ENCODE data around the gene CREB3L4.
"Not testable (repeated sequence)": the region's sequence is repeated elsewhere in the genome, so short reads cannot be mapped to it uniquely, and the experiment has no call there.

CREB3L4 gene

GRCh38 chr1:153960206-153960605 is 7.5 kb upstream of the CREB3L4 start:
- FAIRE-seq = no peak

DNA sequence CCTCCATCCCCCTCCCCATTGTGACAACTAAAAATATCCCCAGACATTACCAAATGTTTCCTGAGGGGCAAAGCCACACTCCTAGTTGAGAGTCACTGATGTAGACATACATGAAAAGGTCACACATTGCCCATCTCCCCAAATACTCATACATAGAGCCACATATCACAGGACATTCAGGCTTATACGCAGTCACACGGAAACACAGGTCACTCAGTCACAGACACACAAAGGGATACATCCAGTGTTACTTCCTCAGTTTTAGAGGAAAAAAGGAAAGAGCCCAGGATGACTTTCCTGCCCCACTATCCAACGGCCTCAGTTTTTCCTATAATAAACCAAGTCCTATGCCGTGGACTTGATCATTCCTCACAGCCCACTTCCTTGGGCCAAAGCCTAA is 6.3 kb upstream of the CREB3L4 start:
- no peak for FAIRE-seq

DNA sequence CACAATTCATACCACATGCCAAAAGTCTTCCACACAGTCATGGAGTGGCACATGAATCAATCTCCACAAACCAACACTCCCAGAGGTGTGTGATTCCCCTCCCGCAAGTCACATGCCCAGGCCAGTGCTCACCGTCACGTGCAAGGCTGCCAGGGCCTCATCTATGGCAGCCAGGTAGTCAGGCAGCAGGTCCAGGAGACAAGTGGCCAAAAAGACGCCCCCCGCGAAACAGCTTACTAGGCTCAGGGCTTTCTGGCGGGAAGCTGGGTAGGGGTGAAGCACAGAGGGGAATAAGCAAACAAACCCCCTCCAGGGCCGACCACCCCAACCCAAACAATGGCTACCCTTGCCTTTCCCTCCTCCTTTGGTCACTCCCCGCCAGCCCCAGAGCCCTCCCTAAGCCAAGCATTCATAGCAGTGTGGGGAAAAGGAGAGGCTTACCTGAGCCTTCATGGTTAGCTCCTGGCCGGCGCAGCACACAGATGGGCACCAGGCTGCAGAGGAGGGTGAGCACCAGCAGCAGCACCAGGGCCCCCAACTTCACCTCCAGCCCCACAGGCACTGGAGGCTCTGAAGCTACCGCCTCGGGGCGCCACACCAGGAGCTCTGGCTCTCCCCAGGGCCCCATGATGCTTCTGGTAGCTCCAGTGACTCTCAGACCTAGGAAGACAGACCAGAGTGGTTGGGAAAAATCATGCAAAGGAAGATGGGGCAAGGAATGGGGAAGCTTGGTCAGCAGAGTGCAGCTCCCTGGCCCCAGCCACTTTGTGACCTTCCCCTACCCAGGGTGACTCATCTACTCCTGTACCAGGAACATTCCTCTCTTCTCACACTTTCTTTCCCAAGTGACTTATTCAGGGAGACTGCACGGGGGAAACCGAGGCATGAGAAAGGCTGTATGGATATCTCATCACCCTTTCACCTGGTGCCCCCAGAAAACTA is 5.3 kb upstream of the CREB3L4 start:
- no peak for FAIRE-seq

DNA sequence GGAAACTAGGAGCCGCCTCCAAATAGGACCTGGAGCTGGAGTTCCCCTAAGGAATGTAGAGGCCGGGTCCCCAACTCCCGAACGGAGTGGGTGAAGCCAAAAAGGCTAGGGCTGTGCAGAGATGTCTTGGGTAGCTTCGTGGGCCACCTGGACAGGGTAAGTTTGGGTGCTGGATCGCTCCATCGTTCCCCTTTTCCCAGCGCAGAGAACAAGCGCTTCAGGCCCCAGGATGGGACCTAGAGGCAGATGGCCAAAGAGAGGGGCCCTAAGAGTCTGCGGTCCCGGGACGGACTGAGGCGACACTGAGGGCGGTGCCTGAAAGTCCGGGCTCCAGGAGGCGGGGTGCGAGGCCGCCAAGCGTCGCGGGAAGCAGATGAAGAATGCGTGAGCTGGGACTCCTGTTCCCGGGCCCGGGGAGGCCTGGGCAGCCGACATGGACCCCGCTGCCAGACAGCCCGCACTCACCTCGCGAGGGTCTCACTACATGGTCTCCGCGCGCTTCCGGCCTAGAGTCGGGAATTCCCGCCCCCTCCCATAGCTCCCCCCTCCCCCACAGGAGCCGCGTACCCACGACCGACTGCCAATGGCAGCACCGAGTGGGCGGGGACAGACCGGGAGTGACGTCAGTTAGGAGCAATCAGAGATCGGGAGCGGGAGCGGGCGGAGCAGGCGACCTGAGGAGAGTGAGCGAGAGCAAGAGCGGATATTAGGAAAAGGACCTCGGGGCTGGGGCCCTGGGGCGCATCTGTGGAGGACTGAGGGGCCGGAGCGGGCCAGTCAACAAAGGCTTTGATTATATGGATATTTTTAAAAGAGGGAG is 4.5 kb upstream of the CREB3L4 start, which contains the start of gene SLC39A1:
SLC39A1 (minus strand) TSS at position 508 of the 820 bp plus-strand sequence. CDS start 822 bp downstream, outside the sequence.
- no peak for FAIRE-seq

DNA sequence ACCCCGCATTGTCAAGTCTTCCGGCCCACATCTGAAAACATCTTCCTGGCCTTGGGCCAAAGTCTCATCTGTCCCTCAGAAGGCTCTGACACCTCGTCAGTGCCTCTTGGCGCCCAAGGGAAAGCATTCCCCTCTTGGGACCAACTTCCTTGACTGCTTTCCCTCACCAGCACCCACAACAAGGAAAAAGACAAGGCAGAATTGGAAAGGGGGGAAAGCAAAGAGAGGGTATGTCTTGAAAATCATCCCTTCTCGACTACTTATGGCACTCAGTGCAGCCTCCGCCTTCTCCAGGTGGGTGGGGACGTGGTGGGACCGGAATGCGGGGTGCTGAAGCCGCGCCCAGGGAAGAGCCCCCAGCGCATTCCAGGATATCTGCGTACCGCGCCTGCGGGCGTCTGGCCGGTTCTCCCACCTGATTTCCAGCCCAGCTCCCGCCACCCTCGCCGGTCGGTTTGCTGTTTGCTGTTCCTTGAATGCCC is 3.8 kb upstream of the CREB3L4 start:
- no peak for FAIRE-seq

DNA sequence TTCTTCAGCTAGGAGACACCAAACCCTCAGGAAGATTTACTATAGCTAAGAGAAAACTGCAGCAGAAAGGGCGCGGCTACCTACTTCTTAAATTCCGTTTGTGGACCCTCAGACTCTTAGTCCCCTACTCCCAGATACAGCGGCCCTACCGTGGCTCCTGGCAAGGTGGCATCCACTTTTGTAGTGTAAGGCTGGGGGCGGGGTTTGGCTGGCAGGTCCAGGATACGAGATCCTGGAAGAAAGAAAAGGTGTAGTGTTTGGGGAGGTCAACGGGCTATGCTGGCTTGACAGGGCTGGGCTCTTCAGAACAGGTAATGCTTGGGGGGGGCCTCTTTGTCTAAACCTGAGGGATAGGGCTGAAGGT is 280 bp downstream of the CREB3L4 start:
- FAIRE-seq = no peak

DNA sequence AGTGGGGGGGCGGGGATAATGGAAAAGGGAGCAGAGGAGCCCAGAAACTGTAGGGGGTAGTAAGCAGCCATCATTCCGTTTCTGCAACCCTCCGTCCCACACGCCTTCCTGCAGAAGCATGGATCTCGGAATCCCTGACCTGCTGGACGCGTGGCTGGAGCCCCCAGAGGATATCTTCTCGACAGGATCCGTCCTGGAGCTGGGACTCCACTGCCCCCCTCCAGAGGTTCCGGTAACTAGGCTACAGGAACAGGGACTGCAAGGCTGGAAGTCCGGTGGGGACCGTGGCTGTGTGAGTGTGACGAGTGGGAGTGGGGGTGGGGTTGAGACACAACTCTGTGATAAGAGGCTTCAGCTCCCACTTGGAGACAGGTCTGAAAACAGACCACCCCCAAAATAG is 706 bp downstream of the CREB3L4 start:
- no peak for FAIRE-seq

DNA sequence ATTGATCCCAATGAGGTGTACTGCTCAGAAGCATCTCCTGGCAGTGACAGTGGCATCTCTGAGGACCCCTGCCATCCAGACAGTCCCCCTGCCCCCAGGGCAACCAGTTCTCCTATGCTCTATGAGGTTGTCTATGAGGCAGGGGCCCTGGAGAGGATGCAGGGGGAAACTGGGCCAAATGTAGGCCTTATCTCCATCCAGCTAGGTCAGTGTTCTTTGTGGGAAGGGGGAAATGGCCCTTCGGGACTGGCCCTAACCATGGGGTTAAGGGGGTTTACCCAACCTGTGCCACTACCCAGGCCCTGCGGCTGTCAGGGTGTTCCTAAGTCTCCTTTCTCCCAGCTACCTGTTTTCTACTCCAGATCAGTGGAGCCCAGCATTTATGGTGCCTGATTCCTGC is 1.3 kb downstream of the CREB3L4 start:
- FAIRE-seq = no peak

DNA sequence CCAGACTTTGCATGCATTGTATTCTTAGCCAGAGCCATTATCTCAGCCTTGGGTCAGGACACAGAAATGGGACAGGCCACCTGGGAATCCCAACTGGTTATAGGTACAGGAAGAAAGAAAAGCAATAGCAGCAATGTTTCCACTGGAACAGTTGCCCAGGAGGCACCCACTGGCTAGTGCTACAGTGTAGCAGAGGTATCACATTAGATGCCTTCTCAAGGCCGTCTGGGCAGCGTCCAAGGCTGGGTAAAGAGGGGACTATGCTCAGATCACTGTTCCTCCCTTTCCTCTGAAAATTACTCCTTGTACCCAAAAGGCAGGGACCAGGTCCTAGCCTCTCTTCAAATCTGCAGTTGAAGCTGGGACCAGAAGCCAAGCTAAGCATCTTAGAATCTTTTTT is 2.6 kb downstream of the CREB3L4 start:
- no peak for FAIRE-seq

GRCh38 chr1:153973071-153973470 is 5.4 kb downstream of the CREB3L4 start:
- FAIRE-seq = no peak

DNA sequence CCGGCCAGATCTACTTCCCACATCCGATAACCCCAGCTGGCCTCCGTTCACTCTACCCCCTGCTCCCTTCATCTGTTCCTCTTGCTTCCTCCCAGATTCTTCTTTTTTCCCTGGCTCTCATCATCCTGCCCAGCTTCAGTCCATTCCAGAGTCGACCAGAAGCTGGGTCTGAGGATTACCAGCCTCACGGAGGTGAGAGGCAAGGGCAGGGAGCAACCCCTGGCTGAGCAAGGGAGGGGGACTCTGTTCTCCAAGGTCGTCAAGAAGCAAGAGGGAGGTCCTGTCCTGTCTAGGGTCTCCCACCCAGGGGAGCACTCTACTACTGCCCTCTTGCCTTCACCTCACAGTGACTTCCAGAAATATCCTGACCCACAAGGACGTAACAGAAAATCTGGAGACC is 5.8 kb downstream of the CREB3L4 start:
- FAIRE-seq = no peak

- no peak for FAIRE-seq
Measured at GRCh38 chr1:153976819-153977249, 9.1 kb downstream of the CREB3L4 start.

DNA sequence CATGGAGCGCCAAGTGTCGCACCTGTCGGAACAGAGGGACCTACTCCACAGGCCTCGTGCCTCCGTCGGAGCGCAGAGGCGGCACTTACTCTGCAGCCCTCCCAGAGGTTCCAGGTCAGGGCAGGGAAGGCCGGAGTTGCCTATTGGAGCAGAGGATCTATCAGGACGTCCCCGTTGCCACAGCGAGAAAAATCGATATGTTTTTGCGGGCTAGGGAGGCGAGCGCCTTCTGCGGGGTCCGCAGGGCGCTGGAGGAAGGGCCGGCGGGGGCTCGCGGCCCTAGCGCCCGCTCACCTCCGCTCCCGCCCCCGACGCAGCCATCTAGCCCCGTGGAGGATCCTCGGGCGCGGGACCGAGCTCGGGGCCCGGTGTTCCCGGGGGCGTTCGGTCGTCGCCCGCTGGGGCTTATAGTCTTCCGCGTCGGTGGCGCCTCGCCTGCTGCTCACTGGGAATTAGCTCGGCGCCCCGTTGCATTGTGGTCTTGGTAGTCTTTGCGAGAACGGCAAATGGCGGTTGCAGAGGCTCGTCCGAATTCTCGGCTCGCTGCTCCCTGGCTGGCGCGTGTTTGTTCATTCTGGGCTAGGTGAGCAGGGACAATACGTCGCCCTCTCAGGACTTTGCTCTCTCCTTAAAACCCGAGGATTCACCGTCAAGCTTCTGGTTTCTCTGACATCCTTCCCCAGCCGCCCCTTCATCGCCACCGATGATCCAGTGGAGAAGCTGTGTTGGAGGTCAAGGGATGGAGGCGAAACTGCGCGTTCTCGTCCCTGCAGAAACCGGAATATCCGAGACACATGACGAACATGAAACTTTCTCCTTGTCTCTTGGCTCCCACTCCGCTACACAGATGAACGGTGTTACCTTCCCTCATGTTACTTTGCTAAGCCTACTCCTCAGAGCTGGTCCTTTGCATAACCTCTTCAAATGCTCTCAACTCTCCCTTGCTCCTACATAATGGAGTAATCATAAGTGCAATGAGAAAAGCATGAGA is 9.8 kb downstream of the CREB3L4 start, which contains the start of gene JTB:
JTB (minus strand) TSS at position 425 of the 991 bp plus-strand sequence; CDS start at position 3, 422 bp downstream.
- no peak for FAIRE-seq

DNA sequence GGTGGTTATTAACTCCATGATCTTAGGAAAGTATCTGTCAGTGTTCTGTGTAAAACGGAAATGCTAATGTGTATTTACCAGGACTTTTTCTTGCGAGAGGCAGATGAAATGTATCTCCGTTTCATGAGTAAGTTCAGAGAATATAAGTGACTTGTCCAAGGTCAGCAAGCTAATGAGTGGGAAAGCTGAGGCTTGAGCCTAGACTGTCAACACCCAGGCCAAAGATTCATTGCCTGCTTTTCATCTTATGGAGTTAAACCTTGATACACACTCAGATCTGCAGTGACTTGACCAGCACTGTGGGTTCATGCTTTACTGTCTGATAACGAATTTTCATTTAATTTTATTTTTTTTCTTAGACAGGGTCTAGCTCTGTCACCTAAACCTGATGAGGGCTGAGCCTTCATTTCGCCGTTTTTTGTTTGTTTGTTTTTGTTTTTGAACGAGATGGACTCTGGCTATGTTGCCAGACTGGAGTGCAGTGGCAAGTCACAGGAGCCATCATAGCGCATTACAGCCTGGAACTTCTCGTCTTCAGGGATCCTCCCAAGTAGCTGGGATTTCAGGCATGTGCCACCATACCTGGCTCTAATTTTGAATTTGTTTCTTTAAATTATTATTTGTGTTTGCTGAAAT is 10.7 kb downstream of the CREB3L4 start:
- no peak for FAIRE-seq

GRCh38 chr1:153979091-153979490 is 11.4 kb downstream of the CREB3L4 start:
- not testable (repeated sequence) for FAIRE-seq

GRCh38 chr1:153981735-153982134 is 14.0 kb downstream of the CREB3L4 start:
- not testable (repeated sequence) for FAIRE-seq

- FAIRE-seq = no peak
Measured at GRCh38 chr1:153984123-153984894, 16.6 kb downstream of the CREB3L4 start.

- FAIRE-seq = no peak
Measured at GRCh38 chr1:153985341-153985912, 17.7 kb downstream of the CREB3L4 start.

DNA sequence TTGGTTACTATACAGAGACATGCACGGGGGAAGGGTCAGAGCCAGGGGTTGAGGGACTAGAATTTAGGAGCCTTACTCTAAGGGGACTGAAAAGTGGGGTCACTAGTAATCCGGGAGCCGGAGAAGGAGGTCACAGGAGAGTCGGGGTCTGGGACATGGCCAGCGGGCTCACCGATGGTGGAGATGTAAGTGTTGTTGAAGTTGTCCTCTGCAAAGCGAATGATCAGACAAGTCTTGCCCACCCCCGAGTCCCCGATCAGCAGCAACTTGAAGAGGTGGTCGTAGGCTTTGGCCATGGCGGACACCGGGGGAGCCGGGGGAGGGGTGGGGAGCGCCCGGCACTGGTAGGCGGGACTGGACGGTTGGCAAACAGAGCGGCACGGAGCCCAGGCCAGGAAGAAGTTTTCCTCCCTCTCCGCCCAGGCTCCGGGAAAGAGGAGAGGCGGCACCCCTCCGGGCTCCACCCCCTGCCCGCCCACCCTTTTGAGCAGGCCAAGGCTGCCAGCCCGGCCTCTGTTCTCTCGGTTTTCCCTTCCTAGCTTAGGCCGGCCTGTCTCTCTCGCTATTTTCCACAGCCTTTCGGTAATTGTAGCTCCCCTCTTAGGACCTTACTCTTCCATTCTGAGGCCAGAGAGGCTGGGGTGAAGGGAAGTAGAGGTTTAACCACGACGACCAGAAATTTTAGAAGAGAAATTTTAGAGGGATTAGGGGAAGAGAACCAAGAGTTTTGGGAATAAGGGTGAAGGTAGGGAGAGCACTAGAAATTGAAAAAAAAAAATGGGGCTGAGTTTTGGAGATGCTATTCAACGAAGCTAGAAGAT is 18.4 kb downstream of the CREB3L4 start, which contains the start of gene RAB13:
RAB13 (minus strand) TSS at position 399 of the 821 bp plus-strand sequence; CDS start at position 296, 103 bp downstream.
- no peak for FAIRE-seq

Data from islet of Langerhans (tissue), 1 donor.